Measurements from ENCODE around the gene CMTR2. TPM values are rescaled to one million over a fixed set of nuclear protein-coding genes. Genes with fewer than 3 reads are reported as not detected.

Gene CMTR2
- total and polyA plus RNA-seq, 2 experiments from 2014 or later, result 6.0 to 19.0 TPM

- H3F3A ChIP-seq (replicated peaks; ENCODE audit: low read depth), result no peaks in the 10 kb centered on the region
- no peaks in the 10 kb centered on the region for H3K27me3 ChIP-seq (ENCODE audit: insufficient read depth)
- TF ChIP-seq ZNF331 (CRISPR knock-in tag; IDR thresholded peaks at IDR 0.05; ENCODE audit: low read depth), result no peak
- no peak for TF ChIP-seq STAT1 (IDR thresholded peaks at IDR 0.05; ENCODE audit: unreplicated experiment)
- no peak for TF ChIP-seq ZNF114 (CRISPR knock-in tag; IDR thresholded peaks at IDR 0.05)
- no peak for TF ChIP-seq CREB1 (CRISPR knock-in tag; IDR thresholded peaks at IDR 0.05; ENCODE audit: low read depth)
- TF ChIP-seq, protein P1, sequence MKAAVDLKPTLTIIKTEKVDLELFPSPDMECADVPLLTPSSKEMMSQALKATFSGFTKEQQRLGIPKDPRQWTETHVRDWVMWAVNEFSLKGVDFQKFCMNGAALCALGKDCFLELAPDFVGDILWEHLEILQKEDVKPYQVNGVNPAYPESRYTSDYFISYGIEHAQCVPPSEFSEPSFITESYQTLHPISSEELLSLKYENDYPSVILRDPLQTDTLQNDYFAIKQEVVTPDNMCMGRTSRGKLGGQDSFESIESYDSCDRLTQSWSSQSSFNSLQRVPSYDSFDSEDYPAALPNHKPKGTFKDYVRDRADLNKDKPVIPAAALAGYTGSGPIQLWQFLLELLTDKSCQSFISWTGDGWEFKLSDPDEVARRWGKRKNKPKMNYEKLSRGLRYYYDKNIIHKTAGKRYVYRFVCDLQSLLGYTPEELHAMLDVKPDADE (IDR thresholded peaks at IDR 0.05), result no peak
- no peak for TF ChIP-seq CTCF (conservative IDR thresholded peaks at IDR 0.05; ENCODE audit: low read depth in 2 of 2)
- TF ChIP-seq EZH2 (IDR thresholded peaks at IDR 0.05; ENCODE audit: low read depth, unreplicated experiment), result no peak
- TF ChIP-seq, protein P2, sequence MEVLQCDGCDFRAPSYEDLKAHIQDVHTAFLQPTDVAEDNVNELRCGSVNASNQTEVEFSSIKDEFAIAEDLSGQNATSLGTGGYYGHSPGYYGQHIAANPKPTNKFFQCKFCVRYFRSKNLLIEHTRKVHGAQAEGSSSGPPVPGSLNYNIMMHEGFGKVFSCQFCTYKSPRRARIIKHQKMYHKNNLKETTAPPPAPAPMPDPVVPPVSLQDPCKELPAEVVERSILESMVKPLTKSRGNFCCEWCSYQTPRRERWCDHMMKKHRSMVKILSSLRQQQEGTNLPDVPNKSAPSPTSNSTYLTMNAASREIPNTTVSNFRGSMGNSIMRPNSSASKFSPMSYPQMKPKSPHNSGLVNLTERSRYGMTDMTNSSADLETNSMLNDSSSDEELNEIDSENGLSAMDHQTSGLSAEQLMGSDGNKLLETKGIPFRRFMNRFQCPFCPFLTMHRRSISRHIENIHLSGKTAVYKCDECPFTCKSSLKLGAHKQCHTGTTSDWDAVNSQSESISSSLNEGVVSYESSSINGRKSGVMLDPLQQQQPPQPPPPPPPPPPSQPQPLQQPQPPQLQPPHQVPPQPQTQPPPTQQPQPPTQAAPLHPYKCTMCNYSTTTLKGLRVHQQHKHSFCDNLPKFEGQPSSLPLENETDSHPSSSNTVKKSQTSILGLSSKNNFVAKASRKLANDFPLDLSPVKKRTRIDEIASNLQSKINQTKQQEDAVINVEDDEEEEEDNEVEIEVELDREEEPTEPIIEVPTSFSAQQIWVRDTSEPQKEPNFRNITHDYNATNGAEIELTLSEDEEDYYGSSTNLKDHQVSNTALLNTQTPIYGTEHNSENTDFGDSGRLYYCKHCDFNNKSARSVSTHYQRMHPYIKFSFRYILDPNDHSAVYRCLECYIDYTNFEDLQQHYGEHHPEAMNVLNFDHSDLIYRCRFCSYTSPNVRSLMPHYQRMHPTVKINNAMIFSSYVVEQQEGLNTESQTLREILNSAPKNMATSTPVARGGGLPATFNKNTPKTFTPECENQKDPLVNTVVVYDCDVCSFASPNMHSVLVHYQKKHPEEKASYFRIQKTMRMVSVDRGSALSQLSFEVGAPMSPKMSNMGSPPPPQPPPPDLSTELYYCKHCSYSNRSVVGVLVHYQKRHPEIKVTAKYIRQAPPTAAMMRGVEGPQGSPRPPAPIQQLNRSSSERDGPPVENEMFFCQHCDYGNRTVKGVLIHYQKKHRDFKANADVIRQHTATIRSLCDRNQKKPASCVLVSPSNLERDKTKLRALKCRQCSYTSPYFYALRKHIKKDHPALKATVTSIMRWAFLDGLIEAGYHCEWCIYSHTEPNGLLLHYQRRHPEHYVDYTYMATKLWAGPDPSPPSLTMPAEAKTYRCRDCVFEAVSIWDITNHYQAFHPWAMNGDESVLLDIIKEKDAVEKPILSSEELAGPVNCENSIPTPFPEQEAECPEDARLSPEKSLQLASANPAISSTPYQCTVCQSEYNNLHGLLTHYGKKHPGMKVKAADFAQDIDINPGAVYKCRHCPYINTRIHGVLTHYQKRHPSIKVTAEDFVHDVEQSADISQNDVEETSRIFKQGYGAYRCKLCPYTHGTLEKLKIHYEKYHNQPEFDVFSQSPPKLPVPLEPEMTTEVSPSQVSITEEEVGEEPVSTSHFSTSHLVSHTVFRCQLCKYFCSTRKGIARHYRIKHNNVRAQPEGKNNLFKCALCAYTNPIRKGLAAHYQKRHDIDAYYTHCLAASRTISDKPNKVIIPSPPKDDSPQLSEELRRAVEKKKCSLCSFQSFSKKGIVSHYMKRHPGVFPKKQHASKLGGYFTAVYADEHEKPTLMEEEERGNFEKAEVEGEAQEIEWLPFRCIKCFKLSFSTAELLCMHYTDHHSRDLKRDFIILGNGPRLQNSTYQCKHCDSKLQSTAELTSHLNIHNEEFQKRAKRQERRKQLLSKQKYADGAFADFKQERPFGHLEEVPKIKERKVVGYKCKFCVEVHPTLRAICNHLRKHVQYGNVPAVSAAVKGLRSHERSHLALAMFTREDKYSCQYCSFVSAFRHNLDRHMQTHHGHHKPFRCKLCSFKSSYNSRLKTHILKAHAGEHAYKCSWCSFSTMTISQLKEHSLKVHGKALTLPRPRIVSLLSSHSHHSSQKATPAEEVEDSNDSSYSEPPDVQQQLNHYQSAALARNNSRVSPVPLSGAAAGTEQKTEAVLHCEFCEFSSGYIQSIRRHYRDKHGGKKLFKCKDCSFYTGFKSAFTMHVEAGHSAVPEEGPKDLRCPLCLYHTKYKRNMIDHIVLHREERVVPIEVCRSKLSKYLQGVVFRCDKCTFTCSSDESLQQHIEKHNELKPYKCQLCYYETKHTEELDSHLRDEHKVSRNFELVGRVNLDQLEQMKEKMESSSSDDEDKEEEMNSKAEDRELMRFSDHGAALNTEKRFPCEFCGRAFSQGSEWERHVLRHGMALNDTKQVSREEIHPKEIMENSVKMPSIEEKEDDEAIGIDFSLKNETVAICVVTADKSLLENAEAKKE (CRISPR knock-in tag; IDR thresholded peaks at IDR 0.05), result no peak
- no peak for TF ChIP-seq NANOG (IDR thresholded peaks at IDR 0.05; ENCODE audit: borderline replicate concordance)
- no peak for TF ChIP-seq JUNB (IDR thresholded peaks at IDR 0.05; ENCODE audit: unreplicated experiment)
- TF ChIP-seq EZH2phosphoT487 (IDR thresholded peaks at IDR 0.05; ENCODE audit: unreplicated experiment), result no peak
- H3K79me2 ChIP-seq (replicated peaks; ENCODE audit: insufficient read depth), result no peaks in the 10 kb centered on the region
- H2AFZ ChIP-seq, result no peak overlapping the region
- H3K4me2 ChIP-seq, result no peak overlapping the region
- DNase-seq (ENCODE audit: low spot score) (no peak), ATAC-seq (no peak)
- Mint-ChIP-seq H3K4me1 (peaks cover 8% of the 10 kb centered on the region; the same call in 1 of the 3 replicates), H3K9me3 (peaks cover 5% of the 10 kb centered on the region; the same call in 2 of the 3 replicates), H3K36me3 (ENCODE audit: low read depth) (no peaks in the 10 kb centered on the region), H3K27me3 (ENCODE audit: insufficient read depth, low read depth, poor library complexity) (peaks cover 3% of the 10 kb centered on the region), H3K27ac (no peak overlapping the region), H3K4me3 (no peak overlapping the region)
- peaks cover 13% of the 10 kb centered on the region; the same call in 1 of the 2 replicates for H3K9me2 ChIP-seq (ENCODE audit: insufficient read depth)
- H3K36me3 ChIP-seq (ENCODE audit: insufficient read depth), result no peaks in the 10 kb centered on the region
- no peak overlapping the region for H3K4me3 ChIP-seq
- H3K4me1 ChIP-seq (ENCODE audit: insufficient read depth), result no peaks in the 10 kb centered on the region; the same call in 1 of the 2 replicates
- H3K27ac ChIP-seq (ENCODE audit: low read depth), result no peak overlapping the region
- no peaks in the 10 kb centered on the region for H4K20me1 ChIP-seq (replicated peaks; ENCODE audit: insufficient read depth)
These were observed 46.6 kb downstream of the CMTR2 start for GRCh38 chr16:71242601-71243000.
